T-helper 2 cell treated with Interferon-gamma antibody and Interleukin-4, amounts not matched to agents 100 ng/mL and 5 ng/mL, for 36 hours (primary cell): ENCODE measurements around the gene TAOK1. TPM values are rescaled to one million over a fixed set of nuclear protein-coding genes. Genes with fewer than 3 reads are reported as not detected.
"Not testable (repeated sequence)": the region's sequence is repeated elsewhere in the genome, so short reads cannot be mapped to it uniquely, and the experiment has no call there.

Experiments used
- intact Hi-C: fragments of 100-400 bp; cut with micrococcal nuclease; formaldehyde crosslinking; loops from one replicate; pipeline ENCODE4 v1.15.1; 2023
- total RNA-seq: library from RNA; stranded (reverse); gene quantifications from 2 replicates; pipeline ENCODE4 v1.2.3, GENCODE V29; 2022

TAOK1 gene
- total RNA-seq, 1 donor from 2014 or later, result 52.3 TPM

DNA sequence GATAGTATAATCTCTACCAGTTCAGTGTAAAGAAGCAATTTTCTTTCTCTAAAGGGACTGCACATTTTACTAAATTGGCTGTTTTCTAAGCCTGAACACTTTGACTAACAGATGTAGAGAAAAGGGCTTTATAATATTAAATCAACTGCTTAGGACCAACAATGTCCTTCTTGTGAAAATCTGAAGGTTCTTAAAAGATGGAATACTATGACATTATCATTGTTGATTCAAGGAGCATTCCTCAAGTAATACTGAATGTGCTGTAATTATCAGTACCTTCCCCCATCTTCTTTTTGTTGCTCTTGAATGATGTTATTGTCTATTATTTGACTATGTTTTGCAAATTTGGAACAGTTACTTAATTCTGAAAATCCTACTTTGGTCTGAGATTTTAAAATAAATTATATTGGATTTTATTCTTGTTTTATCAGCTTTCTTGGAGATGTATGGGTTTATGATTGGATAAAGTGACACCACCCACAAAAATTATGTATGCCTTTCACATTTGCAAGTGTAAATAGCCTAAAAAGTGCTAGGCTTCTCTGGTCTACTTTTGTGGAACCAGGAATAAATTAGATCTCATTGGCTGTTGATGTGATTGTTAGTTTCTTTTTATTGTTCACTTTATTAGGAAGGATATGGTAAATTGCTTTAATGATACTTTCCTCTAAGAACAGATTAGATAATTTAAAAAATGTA, 53.0 kb downstream of the TAOK1 start:
- intact Hi-C loops, result no loop called here

DNA sequence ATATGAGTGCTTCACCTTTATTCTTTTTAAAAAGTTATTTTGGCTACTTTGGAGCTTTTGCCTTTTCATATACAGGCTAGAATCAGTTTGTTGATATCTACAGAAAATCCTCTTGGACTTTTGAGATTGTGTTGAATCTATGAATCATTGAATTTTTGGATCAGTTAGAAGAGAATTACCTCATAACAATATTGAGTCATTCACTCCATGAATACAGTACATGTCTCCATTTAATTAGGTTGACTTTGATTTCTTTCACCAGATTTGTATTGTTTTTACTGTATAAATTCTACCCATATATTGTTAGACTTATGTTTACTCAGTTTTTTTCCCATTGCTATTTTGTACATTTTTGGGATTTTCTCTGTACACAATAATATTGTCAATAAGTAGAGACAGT, 54.4 kb downstream of the TAOK1 start:
- intact Hi-C loops, result no loop called here

DNA sequence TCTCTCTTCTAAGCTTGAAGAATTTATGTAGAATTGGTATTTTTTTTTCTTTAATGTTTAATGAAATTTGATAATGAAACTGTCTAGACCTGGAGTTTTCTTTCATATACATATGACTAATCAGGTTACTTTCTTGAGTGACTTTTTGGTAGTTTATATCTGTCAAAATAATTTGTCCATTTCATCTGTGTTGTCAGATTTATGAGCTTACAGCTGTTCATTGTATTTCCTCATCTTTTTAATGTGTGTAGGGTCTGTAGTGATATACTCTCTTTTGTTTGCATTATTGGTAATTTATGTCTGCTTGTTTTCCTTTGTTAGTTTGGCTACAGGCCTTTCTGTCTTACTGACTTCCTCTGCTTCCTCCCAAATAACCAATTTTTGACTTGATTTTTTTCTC, 55.7 kb downstream of the TAOK1 start:
- intact Hi-C loops, result no loop called here

DNA sequence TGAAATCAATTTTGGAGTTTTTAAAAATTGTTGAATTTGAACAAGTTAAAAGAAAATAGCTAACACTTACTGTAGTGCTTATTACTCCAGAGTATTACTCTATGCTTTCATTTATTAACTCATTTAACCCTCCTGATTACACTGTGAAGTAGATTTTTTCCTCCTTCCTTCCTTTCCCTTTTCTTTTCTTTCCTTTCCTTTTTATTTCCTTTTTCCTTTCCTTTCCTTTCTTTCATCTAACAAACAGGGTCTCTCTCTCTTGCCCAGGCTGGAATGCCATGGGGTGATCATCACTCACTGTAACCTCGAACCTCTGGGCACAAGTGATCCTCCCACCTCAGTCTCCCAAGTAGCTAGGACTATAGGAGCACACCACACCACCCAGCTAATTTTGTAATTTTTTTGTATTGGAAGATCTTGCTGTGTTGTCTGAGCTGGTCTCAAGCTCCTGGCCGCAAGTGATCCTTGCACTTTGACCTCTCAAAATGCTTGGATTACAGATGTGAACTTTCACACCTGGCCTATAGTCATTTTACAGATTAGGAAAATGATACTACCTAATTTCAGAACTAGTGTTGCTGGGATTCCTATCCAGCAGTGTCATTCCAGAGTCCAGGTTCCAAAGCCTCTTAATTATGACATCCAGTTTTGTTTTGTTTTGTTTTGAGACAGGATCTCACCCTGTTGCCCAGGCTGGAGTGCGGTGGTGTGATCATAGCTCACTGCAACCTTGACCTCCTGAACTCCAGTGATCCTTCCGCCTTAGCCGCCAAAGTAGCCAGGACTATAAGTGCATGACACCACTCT, 59.9 kb downstream of the TAOK1 start:
- intact Hi-C loops, result no loop called here

DNA sequence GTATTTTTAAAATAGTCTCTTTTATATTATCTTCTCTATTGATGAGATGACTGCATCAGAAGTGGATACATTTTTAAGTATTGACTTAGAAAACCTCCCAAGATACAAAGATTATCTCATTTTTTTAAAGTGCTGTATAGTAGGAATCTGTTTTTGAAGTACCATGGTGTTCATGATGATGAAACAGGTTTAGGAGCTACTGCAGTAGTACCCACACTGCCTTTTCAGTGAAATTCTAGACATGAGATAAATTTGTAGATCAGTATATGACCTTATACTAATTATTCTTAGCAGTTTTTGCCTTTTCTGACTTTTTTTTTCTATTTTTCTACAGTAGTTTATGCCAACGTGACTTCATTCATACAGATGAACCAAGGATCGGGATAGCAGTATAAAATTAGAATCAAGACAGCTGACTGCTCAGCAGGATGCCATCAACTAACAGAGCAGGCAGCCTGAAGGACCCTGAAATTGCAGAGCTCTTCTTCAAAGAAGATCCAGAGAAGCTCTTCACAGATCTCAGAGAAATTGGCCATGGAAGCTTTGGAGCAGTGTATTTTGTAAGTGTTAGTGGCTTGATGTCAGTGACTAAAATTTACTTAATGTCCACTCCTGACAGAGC, 61.1 kb downstream of the TAOK1 start:
- intact Hi-C loops, result no loop called here

DNA sequence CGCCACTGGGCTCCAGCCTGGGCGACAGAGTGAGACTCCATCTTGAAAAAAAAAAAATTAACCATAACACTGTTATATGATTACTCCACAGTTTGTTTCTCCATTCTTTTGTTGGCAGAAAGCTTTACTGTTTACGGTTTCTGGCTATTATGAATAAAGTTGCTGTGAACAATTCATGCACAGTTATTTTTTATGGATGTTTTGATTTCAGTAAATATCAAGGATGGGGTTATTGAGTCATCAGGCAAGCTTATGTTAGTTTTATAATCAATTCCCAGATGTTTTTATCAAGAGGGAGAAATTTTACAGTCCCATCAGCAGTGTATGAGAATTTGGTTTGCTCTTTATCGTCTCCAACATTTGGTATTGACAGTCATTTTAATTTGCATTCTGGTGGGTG, 67.9 kb downstream of the TAOK1 start:
- intact Hi-C loops, result no loop called here

DNA sequence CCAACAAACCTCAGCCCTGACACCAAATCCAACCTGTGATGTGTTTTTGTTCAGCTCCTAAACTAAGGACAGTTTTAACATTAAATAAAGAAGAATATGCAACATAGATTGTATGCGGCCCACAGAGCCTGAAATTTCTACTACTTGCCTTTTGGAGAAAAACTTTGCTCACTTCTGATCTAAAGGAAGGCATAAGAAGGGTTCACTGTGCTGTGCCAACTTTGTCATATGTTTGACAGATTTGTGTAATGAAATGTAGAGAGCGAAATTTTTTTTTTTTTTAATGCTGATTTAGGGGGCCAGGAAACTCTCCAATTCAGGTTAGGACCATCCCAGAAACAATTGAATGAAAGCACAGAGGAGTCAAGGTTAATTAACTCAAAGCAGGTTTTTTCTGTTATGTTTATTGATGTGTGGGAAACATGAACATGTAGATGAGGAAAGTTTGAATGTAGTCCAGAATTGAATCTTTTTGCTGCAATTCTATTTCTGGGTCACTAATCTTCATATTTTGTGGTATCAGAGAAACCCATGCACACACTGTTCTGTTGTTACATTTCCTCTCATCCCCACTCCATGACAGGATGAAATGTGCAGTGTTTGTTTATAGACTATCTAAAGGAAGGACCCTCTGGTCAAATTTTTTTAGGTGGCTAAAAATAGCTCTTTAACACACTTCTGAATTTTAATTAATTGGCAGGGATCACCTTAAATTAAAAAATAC, 71.5 kb downstream of the TAOK1 start:
- intact Hi-C loops, result no loop called here

DNA sequence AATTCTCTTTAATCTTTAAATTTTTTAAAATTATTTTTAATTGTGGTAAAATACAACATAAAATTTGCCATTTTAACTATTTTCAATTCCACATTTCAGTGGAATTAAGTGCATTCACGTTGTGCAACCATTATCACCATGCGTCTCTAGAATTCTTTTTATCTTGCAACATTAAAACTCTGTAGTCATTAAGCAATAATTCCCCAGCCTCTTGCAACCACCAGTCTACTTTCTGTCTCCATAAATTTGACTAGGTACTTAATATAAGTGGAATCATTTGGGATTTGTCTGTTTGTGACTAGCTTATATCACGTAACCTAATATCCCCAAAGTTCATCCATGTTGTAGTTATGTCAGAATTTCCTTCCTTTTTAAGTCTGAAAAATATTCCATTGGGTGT, 79.1 kb downstream of the TAOK1 start:
- intact Hi-C loops, result no loop called here

DNA sequence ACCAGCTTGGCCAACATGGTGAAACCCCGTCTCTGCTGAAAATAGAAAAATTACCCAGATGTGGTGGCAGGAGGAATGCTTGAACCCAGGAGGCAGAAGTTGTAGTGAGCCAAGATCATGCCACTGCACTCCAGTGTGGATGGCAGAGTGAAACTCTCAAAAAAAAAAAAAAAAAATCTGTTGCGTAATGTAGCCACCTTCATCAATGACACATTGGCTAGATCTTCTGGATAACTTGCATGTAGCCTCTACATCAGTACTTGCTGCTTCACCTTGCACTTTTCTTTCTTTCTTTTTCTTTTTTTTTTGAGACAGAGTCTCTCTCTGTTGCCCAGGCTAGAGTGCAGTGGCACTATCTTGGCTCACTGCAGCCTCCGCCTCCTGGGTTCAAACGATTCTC, 83.3 kb downstream of the TAOK1 start:
- intact Hi-C loops, result not testable (repeated sequence)

DNA sequence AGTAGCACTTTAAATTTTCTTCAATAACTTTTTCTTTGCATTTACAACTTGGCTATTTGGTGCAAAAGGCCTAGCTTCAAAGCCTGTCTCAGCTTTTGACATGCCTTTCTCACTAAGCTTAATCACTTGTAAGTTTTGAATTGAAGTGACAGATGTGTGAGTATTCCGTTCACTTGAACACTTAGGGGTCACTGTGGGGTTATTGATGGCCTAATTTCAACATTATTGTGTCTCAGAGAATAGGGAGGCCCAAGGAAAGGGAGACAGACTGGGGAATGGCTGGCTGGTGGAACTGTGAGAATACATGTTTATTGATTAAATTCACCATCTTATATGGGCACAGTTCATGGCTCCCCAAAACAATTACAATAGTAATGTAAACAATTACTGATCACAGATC, 84.1 kb downstream of the TAOK1 start:
- intact Hi-C loops, result no loop called here

DNA sequence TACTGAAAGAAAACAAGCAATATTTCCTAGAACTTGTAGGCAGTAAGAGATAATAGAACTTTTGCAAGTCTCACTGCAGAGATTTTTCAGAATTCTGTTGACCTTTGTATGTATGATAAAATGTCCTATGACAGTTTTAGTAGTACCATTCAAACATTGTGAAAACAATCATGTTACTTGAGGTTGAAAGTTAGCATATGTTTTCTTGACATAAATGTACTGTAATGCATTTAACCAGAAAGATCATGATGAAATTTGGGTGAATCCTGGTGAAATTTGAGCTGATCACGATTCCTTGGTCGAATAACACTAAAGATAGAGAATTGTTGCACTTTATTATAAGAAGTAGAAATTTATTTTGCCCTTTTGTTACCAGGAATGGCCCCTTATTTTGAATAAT, 85.7 kb downstream of the TAOK1 start:
- intact Hi-C loops, result no loop called here

DNA sequence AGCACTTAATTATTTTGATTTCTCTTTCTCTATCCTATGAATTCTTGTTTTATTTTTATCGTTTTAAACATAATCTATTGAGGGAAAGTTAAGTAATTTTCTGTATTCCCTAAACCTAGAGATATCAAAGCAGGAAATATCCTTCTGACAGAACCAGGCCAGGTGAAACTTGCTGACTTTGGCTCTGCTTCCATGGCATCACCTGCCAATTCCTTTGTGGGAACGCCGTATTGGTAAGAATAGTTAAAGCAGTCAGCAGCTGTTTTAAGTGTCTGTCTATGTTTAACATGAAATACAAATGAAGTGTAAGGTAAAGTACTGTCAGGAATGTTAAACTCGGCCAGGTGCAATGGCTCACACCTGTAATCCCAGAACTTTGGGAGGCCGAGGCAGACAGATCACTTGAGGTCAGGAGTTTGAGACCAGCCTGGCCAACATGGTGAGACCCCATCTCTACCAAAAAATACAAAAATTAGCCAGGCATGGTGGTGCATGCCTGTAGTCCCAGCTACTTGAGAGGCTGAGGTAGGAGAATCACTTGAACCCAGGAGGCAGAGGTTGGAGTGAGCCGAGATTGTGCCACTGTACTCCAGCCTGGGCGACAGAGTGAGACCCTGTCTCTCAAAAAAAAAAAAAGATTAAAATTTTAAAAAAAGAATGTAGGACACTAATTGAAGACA, 90.2 kb downstream of the TAOK1 start:
- intact Hi-C loops, result not testable (repeated sequence)

DNA sequence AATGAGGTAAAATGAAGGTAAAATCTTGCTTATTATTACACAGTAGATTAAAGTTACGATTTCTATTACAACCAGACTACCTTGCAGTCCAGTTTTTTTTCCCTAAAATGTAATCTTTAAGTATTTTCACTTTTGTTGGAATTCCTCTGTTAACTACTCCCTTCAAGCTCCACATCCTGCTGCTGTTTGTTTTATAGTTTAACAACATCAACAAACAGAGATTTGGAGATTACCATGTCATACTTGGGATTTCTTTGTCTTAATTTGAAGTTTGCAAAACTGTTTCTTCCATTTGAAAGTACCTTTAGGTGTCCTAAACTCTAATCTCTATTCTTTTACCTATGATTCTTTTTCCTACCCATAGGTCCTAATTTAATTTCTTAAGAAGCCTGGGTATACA, 93.3 kb downstream of the TAOK1 start:
- intact Hi-C loops, result no loop called here

DNA sequence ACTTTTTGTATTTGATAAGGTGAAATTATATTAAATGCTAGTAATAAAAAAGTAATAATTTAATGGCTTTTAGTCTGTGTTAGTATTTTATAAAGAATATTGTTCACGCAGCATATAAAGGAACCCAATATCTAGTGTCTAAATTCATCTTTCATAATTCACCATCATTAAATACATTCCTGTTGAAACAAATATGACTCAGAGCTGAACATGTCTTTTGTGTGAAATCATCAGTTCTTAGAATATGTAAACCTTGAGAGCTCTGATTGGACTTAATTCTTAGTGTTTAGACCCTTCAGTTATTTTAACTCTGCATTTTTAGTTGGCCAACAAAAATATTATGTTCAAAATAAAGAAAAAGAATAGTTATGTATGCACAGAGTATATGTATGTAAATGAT, 104.8 kb downstream of the TAOK1 start:
- intact Hi-C loops, result no loop called here

DNA sequence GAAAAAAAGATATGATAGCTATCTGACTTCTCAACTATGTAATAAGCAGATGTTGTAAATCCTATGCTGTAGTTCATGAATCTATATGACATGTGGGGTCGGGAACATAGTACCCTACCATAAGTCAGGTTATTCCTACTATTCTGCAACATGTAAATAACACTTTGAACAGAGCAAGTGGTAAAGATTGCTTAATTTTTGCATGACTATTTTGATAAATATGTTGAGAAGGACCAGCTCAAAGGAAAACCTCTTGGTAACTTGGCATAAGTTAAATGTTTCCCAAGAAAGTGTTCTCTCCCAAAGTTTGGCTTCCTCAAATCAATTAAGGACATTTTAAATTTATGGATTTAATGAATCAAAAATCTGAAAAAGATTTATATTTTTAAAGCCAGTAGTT, 114.5 kb downstream of the TAOK1 start:
- intact Hi-C loops, result no loop called here

DNA sequence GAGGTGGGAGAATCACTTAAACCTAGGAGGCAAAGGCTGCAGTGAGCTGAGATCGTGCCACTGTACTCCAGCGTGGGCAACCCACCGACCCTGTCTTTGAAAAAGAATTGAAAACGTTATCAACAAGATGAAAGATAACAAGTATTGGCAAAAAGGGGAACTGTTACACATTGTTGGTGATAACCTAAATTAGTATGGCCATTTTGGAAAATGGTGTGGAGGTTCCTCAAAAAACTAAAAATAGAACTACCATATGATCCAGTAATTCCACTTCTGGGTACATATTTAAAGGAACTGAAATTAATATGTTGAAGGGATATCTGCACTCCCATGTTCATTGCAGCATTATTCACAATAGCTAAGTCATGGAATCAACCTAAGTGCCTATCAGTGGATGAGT, 115.7 kb downstream of the TAOK1 start:
- intact Hi-C loops, result no loop called here

DNA sequence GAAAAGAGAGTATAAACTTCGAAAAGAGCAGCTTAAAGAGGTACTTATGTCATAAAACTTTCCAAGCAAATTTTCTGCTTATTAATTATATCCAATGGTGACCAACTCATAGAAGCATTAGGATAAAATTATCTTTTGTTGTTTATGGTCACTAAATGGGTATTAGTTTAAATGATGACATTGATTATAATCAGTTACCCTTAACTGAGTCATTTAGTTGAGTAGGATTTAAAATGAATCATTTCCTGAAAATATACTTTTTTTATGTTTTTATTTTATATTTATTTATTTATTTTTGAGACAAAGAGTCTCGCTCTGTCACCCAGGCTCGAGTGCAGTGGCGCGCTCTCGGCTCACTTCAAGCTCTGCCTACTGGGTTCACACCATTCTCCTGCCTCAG, 120.8 kb downstream of the TAOK1 start:
- intact Hi-C loops, result no loop called here

DNA sequence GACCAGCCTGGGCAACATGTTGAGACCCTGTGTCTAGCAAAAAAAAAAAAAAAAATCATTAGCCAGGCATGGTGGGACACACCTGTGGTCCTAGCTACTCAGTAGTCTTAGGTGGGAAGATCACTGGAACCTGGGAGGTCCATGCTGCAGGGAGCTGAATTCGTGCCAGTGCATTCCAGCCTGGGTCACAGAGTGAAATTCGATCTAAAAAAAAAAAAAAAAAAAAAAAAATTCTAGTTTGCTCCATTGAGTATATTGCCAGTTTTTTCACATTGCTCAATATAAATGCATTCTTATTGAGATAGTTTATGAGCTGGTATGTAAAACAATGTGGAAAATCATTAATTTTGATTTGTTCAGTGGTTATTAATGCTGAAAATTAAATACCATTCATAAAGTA, 124.6 kb downstream of the TAOK1 start:
- intact Hi-C loops, result no loop called here

DNA sequence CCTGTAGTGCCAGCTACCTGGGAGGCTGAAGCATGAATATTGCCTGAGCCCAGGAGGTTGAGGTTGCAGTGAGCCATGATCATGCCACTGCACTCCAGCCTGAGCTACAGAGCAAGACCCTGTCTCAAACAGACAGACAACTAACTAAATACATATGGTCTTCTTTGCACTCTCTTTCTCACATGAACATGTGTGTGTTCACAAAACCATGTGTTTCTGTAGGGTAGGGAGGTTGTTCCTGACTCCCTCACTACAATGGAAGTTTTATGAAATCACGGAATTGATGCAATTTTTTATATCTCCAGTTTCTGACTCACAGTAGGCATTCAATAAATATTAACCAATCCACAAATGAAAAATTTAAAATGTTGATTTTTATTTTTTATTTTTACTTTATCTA, 128.2 kb downstream of the TAOK1 start:
- intact Hi-C loops, result no loop called here

DNA sequence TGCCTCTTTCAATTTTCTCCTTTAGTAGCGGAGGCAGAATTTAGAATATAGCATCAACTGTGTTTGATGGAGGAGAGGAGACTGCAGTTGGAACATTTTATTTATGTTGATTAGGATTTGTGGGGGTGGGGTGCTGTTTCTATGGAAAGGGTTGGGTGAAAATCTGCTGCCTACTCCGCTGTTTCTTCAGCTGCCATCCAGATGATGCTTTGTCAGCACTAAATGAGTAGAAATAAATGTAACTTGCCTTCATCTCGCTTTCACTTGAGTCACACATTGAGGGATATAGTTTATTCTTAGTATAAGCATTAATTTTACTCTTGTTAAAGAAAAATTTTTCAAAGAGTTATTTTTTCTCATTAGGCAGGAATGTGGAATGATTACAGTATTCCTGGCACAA, 134.5 kb downstream of the TAOK1 start:
- intact Hi-C loops, result no loop called here

DNA sequence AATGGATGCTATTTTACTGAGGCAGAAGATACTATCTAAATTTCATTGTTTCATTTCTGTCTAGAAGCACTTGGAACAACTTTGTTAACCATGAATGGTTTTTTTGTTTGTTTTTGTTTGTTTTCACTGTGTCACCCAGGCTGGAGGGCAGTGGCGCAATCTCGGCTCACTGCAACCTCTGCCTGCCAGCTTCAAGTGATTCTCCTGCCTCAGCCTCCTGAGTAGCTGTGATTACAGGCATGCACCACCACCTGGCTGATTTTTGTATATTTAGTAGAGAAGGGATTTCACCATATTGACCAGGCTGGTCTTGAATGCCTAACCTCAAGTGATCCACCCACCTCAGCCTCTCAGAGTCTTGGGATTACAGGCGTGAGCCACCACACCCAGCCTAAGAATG, 136.2 kb downstream of the TAOK1 start:
- intact Hi-C loops, result no loop called here
